IMR-90 (cell line): ENCODE data around the gene STUB1. TPM values are rescaled to one million over a fixed set of nuclear protein-coding genes. Genes with fewer than 3 reads are reported as not detected.

Source experiments
- ATAC-seq: fragments of 200-7000 bp; cut with Tn5 transposase; 2 replicates; pipeline ENCODE4 v1.9.1; 2020; ENCODE audit warnings: low read depth, mild to moderate bottlenecking, moderate library complexity
- BruUV-seq: library from RNA; stranded (reverse); fragments of 400-500 nt; replicated peaks from 2 replicates; lab custom pipeline; 2021; lab: Mats Ljungman, UMichigan
- CTCF ChIA-PET: fragments of 300-600 bp; formaldehyde crosslinking; extraction: SDS; loops from one replicate; lab custom pipeline; 2021; ENCODE audit warnings: antibody characterized with exemption; lab: Yijun Ruan, JAX
- POLR2A ChIA-PET: fragments of 300-600 bp; sonication (Branson Sonifier 250); formaldehyde crosslinking; loops from one replicate; lab custom pipeline; 2022; ENCODE audit warnings: antibody characterized with exemption; ENCODE audit not compliant: unreplicated experiment; lab: Charles Lee
- DNase-seq: peaks from one replicate; pipeline ENCODE4 v3.0.0; 2013
- H2AFZ ChIP-seq: replicated peaks from 2 replicates; pipeline ENCODE3; 2013; ENCODE audit warnings: low read length, mild to moderate bottlenecking; ENCODE audit not compliant: poor library complexity
- H2AK5ac ChIP-seq: 2 replicates; pipeline ENCODE4 v1.6.1; 2013; ENCODE audit warnings: low read depth, low read length, inconsistent platforms
- H2AK9ac ChIP-seq: replicated peaks from 2 replicates; pipeline ENCODE3; 2013; ENCODE audit warnings: mild to moderate bottlenecking, low read depth, low read length, moderate library complexity; ENCODE audit not compliant: poor library complexity
- H2BK120ac ChIP-seq: 2 replicates; pipeline ENCODE4 v1.6.1; 2013; ENCODE audit warnings: low read depth, low read length, inconsistent platforms
- H2BK15ac ChIP-seq: 3 replicates; pipeline ENCODE4 v1.6.1; 2013; ENCODE audit warnings: low read depth, low read length, inconsistent platforms
- H2BK20ac ChIP-seq: 2 replicates; pipeline ENCODE4 v1.6.1; 2013; ENCODE audit warnings: low read depth, mild to moderate bottlenecking, inconsistent platforms, low read length, moderate library complexity
- H2BK5ac ChIP-seq: 2 replicates; pipeline ENCODE4 v1.6.1; 2013; ENCODE audit warnings: mild to moderate bottlenecking, low read depth, low read length, inconsistent platforms; ENCODE audit not compliant: poor library complexity, severe bottlenecking
- H3K14ac ChIP-seq: replicated peaks from 2 replicates; pipeline ENCODE4 v1.6.1; 2013; ENCODE audit warnings: low read depth, low read length, inconsistent platforms
- H3K18ac ChIP-seq: 2 replicates; pipeline ENCODE4 v1.6.1; 2013; ENCODE audit warnings: low read depth, low read length, control low read depth
- H3K23ac ChIP-seq: 2 replicates; pipeline ENCODE4 v1.6.1; 2013; ENCODE audit warnings: low read depth, low read length, inconsistent platforms
- H3K27ac ChIP-seq: 2 replicates; pipeline ENCODE4 v1.5.1; 2013; ENCODE audit warnings: mild to moderate bottlenecking, control low read depth, low read length; ENCODE audit not compliant: insufficient read depth
- H3K27me3 ChIP-seq: 2 replicates; pipeline ENCODE4 v1.6.1; 2013; ENCODE audit warnings: low read length; ENCODE audit not compliant: control insufficient read depth, insufficient read depth
- H3K36me3 ChIP-seq: 2 replicates; pipeline ENCODE4 v1.6.1; 2013; ENCODE audit warnings: low read length, mixed read lengths; ENCODE audit not compliant: control insufficient read depth, insufficient read depth
- H3K4ac ChIP-seq: 2 replicates; pipeline ENCODE4 v1.6.1; 2013; ENCODE audit warnings: low read depth, low read length, inconsistent platforms
- H3K4me1 ChIP-seq: 2 replicates; pipeline ENCODE4 v1.6.1; 2013; ENCODE audit warnings: low read length, mixed read lengths; ENCODE audit not compliant: control insufficient read depth, insufficient read depth
- H3K4me2 ChIP-seq: 2 replicates; pipeline ENCODE4 v1.6.1; 2013; ENCODE audit warnings: low read depth, mild to moderate bottlenecking, control low read depth, low read length, moderate library complexity
- H3K4me3 ChIP-seq: 2 replicates; pipeline ENCODE4 v1.5.1; 2013; ENCODE audit warnings: low read depth, mild to moderate bottlenecking, control low read depth, low read length, moderate library complexity; ENCODE audit not compliant: insufficient read depth
- H3K56ac ChIP-seq: 2 replicates; pipeline ENCODE4 v1.6.1; 2013; ENCODE audit warnings: low read length, inconsistent platforms; ENCODE audit not compliant: insufficient read depth; ENCODE audit errors: extremely low read depth
- H3K79me1 ChIP-seq, 2 experiments: 2 replicates each; pipeline ENCODE4 v1.6.1; 2013; ENCODE audit warnings: low read length in 2 of 2, inconsistent platforms in 1 of 2, low read depth in 1 of 2
- H3K9ac ChIP-seq: 2 replicates; pipeline ENCODE4 v1.6.1; 2013; ENCODE audit warnings: low read depth, low read length, control low read depth
- H3K9me1 ChIP-seq: 2 replicates; pipeline ENCODE4 v1.6.1; 2013; ENCODE audit warnings: low read length, inconsistent platforms; ENCODE audit not compliant: insufficient read depth
- H3K9me3 ChIP-seq: 2 replicates; pipeline ENCODE4 v1.6.1; 2013; ENCODE audit warnings: low read length; ENCODE audit not compliant: control insufficient read depth, insufficient read depth
- H4K20me1 ChIP-seq: 2 replicates; pipeline ENCODE4 v1.6.1; 2013; ENCODE audit warnings: low read length, inconsistent platforms; ENCODE audit not compliant: insufficient read depth
- H4K5ac ChIP-seq: 2 replicates; pipeline ENCODE4 v1.6.1; 2013; ENCODE audit warnings: mild to moderate bottlenecking, low read depth, low read length, control low read depth
- H4K8ac ChIP-seq, 2 experiments: 2 replicates each; pipeline ENCODE4 v1.6.1; 2013; ENCODE audit warnings: low read depth in 2 of 2, low read length in 2 of 2, control low read depth in 1 of 2, inconsistent platforms in 1 of 2
- H4K91ac ChIP-seq: 2 replicates; pipeline ENCODE4 v1.6.1; 2013; ENCODE audit warnings: low read depth, low read length, inconsistent platforms; ENCODE audit not compliant: insufficient read depth
- CEBPB ChIP-seq: IDR thresholded peaks from 2 replicates; pipeline ENCODE4 v1.6.1; 2012; ENCODE audit warnings: low read depth, low read length, improper control_type of control experiment
- CHD1 ChIP-seq: IDR thresholded peaks from 2 replicates; pipeline ENCODE4 v1.6.1; 2012; ENCODE audit warnings: low read depth, low read length, improper control_type of control experiment
- FOS ChIP-seq: fragments of 150-350 bp; IDR thresholded peaks from 2 replicates; pipeline ENCODE4 v1.6.1; 2016; ENCODE audit warnings: low read depth, low read length
- MAZ ChIP-seq: IDR thresholded peaks from 2 replicates; pipeline ENCODE4 v1.6.1; 2012; ENCODE audit warnings: low read depth, mild to moderate bottlenecking, low read length, improper control_type of control experiment, moderate library complexity, borderline replicate concordance
- MXI1 ChIP-seq: IDR thresholded peaks from 2 replicates; pipeline ENCODE4 v1.6.1; 2012; ENCODE audit warnings: low read depth, mild to moderate bottlenecking, low read length, moderate library complexity, borderline replicate concordance
- NFE2L2 ChIP-seq: fragments of 150-350 bp; IDR thresholded peaks from 2 replicates; pipeline ENCODE4 v1.6.1; 2016; ENCODE audit warnings: low read depth, mild to moderate bottlenecking, low read length
- RCOR1 ChIP-seq: IDR thresholded peaks from 2 replicates; pipeline ENCODE4 v1.6.1; 2012; ENCODE audit warnings: mild to moderate bottlenecking, low read length, improper control_type of control experiment; ENCODE audit not compliant: insufficient replicate concordance
- USF2 ChIP-seq: fragments of 150-350 bp; IDR thresholded peaks from 2 replicates; pipeline ENCODE4 v1.6.1; 2017; ENCODE audit warnings: mild to moderate bottlenecking, antibody characterized with exemption, low read length, low read depth
- WGBS, 2 experiments: methylation state at CpG; one replicate each; pipeline versions ENCODE4 v1.1.5 to v1.1.7; 2013; ENCODE audit warnings: missing lambda C conversion rate in 2 of 2; ENCODE audit not compliant: insufficient read length in 1 of 2; ENCODE audit errors: extremely low coverage in 2 of 2; 5-methylcytosine and 5-hydroxymethylcytosine counted together
- dilution Hi-C: fragments of 300-500 bp; cut with HindIII; formaldehyde crosslinking; loops from one replicate; pipeline ENCODE4 v1.14.3; 2018; ENCODE audit warnings: low sequenced_read_pairs; ENCODE audit not compliant: unreplicated experiment
- in situ Hi-C: fragments of 300-500 bp; cut with MboI; formaldehyde crosslinking; loops from 3 replicates; pipeline ENCODE4 v1.14.3; 2019; ENCODE audit warnings: low sequenced_read_pairs, inconsistent platforms, mixed read lengths
- intact Hi-C: fragments of 100-400 bp; cut with micrococcal nuclease; formaldehyde crosslinking; loops from 2 replicates; pipeline ENCODE4 v1.10.0; 2022
- polyA plus RNA-seq, 3 experiments: library from polyadenylated mRNA; depleted of rRNA; stranded (reverse); fragments of >200 nt; gene quantifications; 2 replicates each; pipeline ENCODE4 v1.2.3, GENCODE V29; 2012; ENCODE audit warnings: low replicate concordance in 1 of 3
- total RNA-seq: library from RNA; depleted of rRNA; stranded (reverse); fragments of >200 nt; gene quantifications from 2 replicates; pipeline ENCODE4 v1.2.3, GENCODE V29; 2012

Gene STUB1
- total and polyA plus RNA-seq, 2 of the 4 experiments (the other 2 are of a cell fraction): 183 to 186 TPM

- Histone ChIP-seq H2BK15ac (no peak overlapping the region), H3K9ac (no peak overlapping the region), H3K56ac (no peak overlapping the region), H4K91ac (no peak overlapping the region), H3K36me3 (peaks cover 41% of the 10 kb centered on the region), H4K8ac (no peak overlapping the region; a peak in 1 of 4 replicates), H2BK20ac (no peak overlapping the region), H2BK5ac (no peak overlapping the region), H3K27ac (no peak overlapping the region), H3K79me1 (peaks cover 19 to 64% of the 10 kb centered on the region in 2 experiments), H3K18ac (no peak overlapping the region), H3K23ac (no peak overlapping the region), H2BK120ac (no peak overlapping the region), H2AK5ac (no peak overlapping the region), H3K4me2 (no peak overlapping the region), H4K20me1 (peaks cover 32% of the 10 kb centered on the region), H3K9me3 (no peaks in the 10 kb centered on the region), H4K5ac (no peak overlapping the region), H2AFZ (peak overlapping the region; percentile 40), H3K4me1 (peaks cover 30% of the 10 kb centered on the region), H3K27me3 (no peaks in the 10 kb centered on the region), H2AK9ac (peak overlapping the region; percentile 50), H3K14ac (no peak overlapping the region), H3K4ac (no peak overlapping the region), H3K4me3 (no peak overlapping the region), H3K9me1 (peaks cover 13% of the 10 kb centered on the region)
- dilution Hi-C loops: no loop called here
- no TSS peak for BruUV-seq
- intact Hi-C loops: no loop called here
- DNase-seq (no peak), ATAC-seq (no peak)
- ChIA-PET POLR2A (no interaction called here), CTCF (no interaction called here)
- TF ChIP-seq CHD1: no peak
- no peak for TF ChIP-seq RCOR1
- TF ChIP-seq FOS: no peak
- TF ChIP-seq USF2: no peak
- no peak for TF ChIP-seq MXI1
- TF ChIP-seq CEBPB: no peak
- no peak for TF ChIP-seq NFE2L2
- no peak for TF ChIP-seq MAZ
- 98% methylated on average over 44 of the region's 61 CpGs; no CpG with 5 or more reads in 1 of the 2 experiments for WGBS, 2 experiments
- in situ Hi-C loops: no loop called here
These were observed 4.9 kb downstream of the STUB1 start for GRCh38 chr16:684961-685696.
